HCT116 (cell line): ENCODE results near the gene GPR17. TPM values are rescaled to one million over a fixed set of nuclear protein-coding genes. Genes with fewer than 3 reads are reported as not detected.

Experiments
- ATAC-seq: fragments of 200-7000 bp; cut with Tn5 transposase; 2 replicates; pipeline ENCODE4 v1.9.1; 2020; ENCODE audit warnings: mild to moderate bottlenecking, moderate library complexity
- BruUV-seq: library from RNA; stranded (reverse); fragments of 400-500 nt; replicated peaks from 2 replicates; lab custom pipeline; 2021; lab: Mats Ljungman, UMichigan
- CTCF ChIA-PET: fragments of 300-600 bp; sonication (Branson Sonifier 250); formaldehyde crosslinking; loops from one replicate; lab custom pipeline; 2021; ENCODE audit warnings: antibody characterized with exemption; lab: Charles Lee
- POLR2A ChIA-PET: fragments of 300-600, 350-600 bp; sonication (Branson Sonifier 250); formaldehyde crosslinking; loops from one replicate; lab custom pipeline; 2021; ENCODE audit warnings: antibody characterized with exemption; lab: Charles Lee
- RAD21 ChIA-PET, 2 experiments: fragments of 300-600 bp; sonication (Branson Sonifier 250); formaldehyde crosslinking; loops; one replicate each; lab custom pipeline; 2023; ENCODE audit warnings: low total read pairs in 2 of 2; ENCODE audit not compliant: uncharacterized antibody in 2 of 2, unreplicated experiment in 2 of 2, low non-redundant PET in 1 of 2; lab: Charles Lee
- DNase-seq: peaks from one replicate; pipeline ENCODE4 v3.0.0-alpha.2; 2010; ENCODE audit warnings: low read depth, low spot score
- H2AFZ ChIP-seq: fragments of 200-600 bp; shearing (Covaris generic), sonication (generic); 2 replicates; pipeline ENCODE4 v1.6.1; 2017; ENCODE audit warnings: low read depth, mixed run types, mixed read lengths, antibody characterized with exemption, low read length; ENCODE audit not compliant: poor library complexity, severe bottlenecking
- H3K27ac ChIP-seq: 2 replicates; pipeline ENCODE4 v1.5.1; 2012; ENCODE audit warnings: low read depth, low read length
- H3K27me3 ChIP-seq: fragments of 200-600 bp; sonication (generic); 2 replicates; pipeline ENCODE4 v1.6.1; 2016; ENCODE audit warnings: mixed run types, low read length, mixed read lengths; ENCODE audit not compliant: insufficient read depth
- H3K36me3 ChIP-seq, 2 experiments: fragments of 200-500 bp in 1 of 2; fragments of 200-600 bp in 1 of 2; sonication (Bioruptor generic) in 1 of 2; sonication (generic) in 1 of 2; 2 replicates each; pipeline versions ENCODE4 v1.5.1 to v1.6.1; 2014 to 2016; ENCODE audit warnings: low read length in 2 of 2, inconsistent platforms in 1 of 2, mixed read lengths in 1 of 2, mixed run types in 1 of 2; ENCODE audit not compliant: insufficient read depth in 2 of 2, control insufficient read depth in 1 of 2
- H3K4me1 ChIP-seq, 2 experiments: fragments of 200-600 bp in 1 of 2; sonication (generic) in 1 of 2; 2 replicates each; pipeline versions ENCODE4 v1.5.1 to v1.6.1; 2012 to 2017; ENCODE audit warnings: low read length in 2 of 2, inconsistent platforms in 1 of 2, mild to moderate bottlenecking in 1 of 2, mixed read lengths in 1 of 2, mixed run types in 1 of 2, moderate library complexity in 1 of 2; ENCODE audit not compliant: insufficient read depth in 2 of 2, control insufficient read depth in 1 of 2
- H3K4me2 ChIP-seq: fragments of 200-600 bp; sonication (generic); 2 replicates; pipeline ENCODE4 v1.6.1; 2017; ENCODE audit warnings: mixed run types, low read length, mixed read lengths
- H3K4me3 ChIP-seq, 2 experiments: fragments of 200-600 bp in 1 of 2; sonication (generic) in 1 of 2; replicated peaks in 1 of 2; 2 replicates each; pipeline ENCODE4 v1.5.1; 2011 to 2016; ENCODE audit warnings: low read length in 2 of 2, control low read depth in 1 of 2, low read depth in 1 of 2, mild to moderate bottlenecking in 1 of 2, mixed read lengths in 1 of 2, mixed run types in 1 of 2
- H3K79me2 ChIP-seq: fragments of 200-600 bp; sonication (generic); 2 replicates; pipeline ENCODE4 v1.6.1; 2017; ENCODE audit warnings: mild to moderate bottlenecking, mixed run types, low read length, moderate library complexity, mixed read lengths; ENCODE audit not compliant: insufficient read depth
- H3K9ac ChIP-seq: fragments of 200-600 bp; sonication (generic); 2 replicates; pipeline ENCODE4 v1.6.1; 2016; ENCODE audit warnings: low read length, mixed read lengths
- H3K9me2 ChIP-seq: fragments of 200-600 bp; sonication (generic), shearing (Covaris generic); 2 replicates; pipeline ENCODE4 v1.6.1; 2017; ENCODE audit warnings: mixed run types, mild to moderate bottlenecking, moderate library complexity; ENCODE audit not compliant: insufficient read depth
- H3K9me3 ChIP-seq, 2 experiments: fragments of 200-500 bp in 1 of 2; fragments of 200-600 bp in 1 of 2; sonication (Bioruptor generic) in 1 of 2; sonication (generic) in 1 of 2; 2 replicates each; pipeline ENCODE4 v1.6.1; 2014 to 2017; ENCODE audit warnings: low read length in 2 of 2, mixed read lengths in 2 of 2, inconsistent platforms in 1 of 2, low read depth in 1 of 2, mild to moderate bottlenecking in 1 of 2, mixed run types in 1 of 2, moderate library complexity in 1 of 2; ENCODE audit not compliant: control insufficient read depth in 1 of 2, insufficient read depth in 1 of 2
- H4K20me1 ChIP-seq: fragments of 200-600 bp; sonication (generic), shearing (Covaris generic); 2 replicates; pipeline ENCODE4 v1.6.1; 2017; ENCODE audit warnings: mixed run types, mild to moderate bottlenecking, moderate library complexity; ENCODE audit not compliant: insufficient read depth
- CBX3 ChIP-seq: IDR thresholded peaks from 2 replicates; pipeline ENCODE4 v1.6.1; 2012; ENCODE audit warnings: low read depth
- CEBPB ChIP-seq: IDR thresholded peaks from 2 replicates; pipeline ENCODE4 v1.6.1; 2012; ENCODE audit warnings: low read depth
- FOSL1 ChIP-seq: IDR thresholded peaks from 2 replicates; pipeline ENCODE4 v1.6.1; 2012; ENCODE audit warnings: low read depth
- JUND ChIP-seq: IDR thresholded peaks from 2 replicates; pipeline ENCODE4 v1.6.1; 2012
- POLR2A ChIP-seq: IDR thresholded peaks from 2 replicates; pipeline ENCODE4 v1.7.0; 2011; ENCODE audit warnings: borderline replicate concordance; ENCODE audit not compliant: insufficient read depth, insufficient read length; ENCODE audit errors: extremely low read depth
- RAD21 ChIP-seq: IDR thresholded peaks from 2 replicates; pipeline ENCODE4 v1.6.1; 2012; ENCODE audit warnings: low read depth, mild to moderate bottlenecking
- SP1 ChIP-seq: IDR thresholded peaks from 2 replicates; pipeline ENCODE4 v1.6.1; 2012; ENCODE audit warnings: low read depth
- intact Hi-C: fragments of 100-400 bp; cut with micrococcal nuclease; formaldehyde crosslinking; loops from 2 replicates; pipeline ENCODE4 v1.10.0; 2022
- total RNA-seq: library from RNA; stranded (reverse); gene quantifications from one replicate; pipeline ENCODE4 v1.2.1, GENCODE V29; 2021; ENCODE audit not compliant: unreplicated experiment
- TF ChIP-seq, protein P1 (sequence below): IDR thresholded peaks from 2 replicates; pipeline ENCODE4 v1.6.1; 2012
- TF ChIP-seq, protein P2 (sequence below), 3 experiments: fragments of 200-600 bp in 1 of 3; sonication (generic) in 1 of 3; IDR thresholded peaks in 2 of 3; conservative IDR thresholded peaks in 1 of 3; 2 replicates each; pipeline ENCODE4 v1.5.1; 2012 to 2017; ENCODE audit warnings: low read depth in 2 of 3, low read length in 2 of 3, antibody characterized with exemption in 1 of 3, borderline replicate concordance in 1 of 3, control low read depth in 1 of 3, mild to moderate bottlenecking in 1 of 3, mixed read lengths in 1 of 3, mixed run types in 1 of 3, moderate library complexity in 1 of 3; ENCODE audit not compliant: insufficient read depth in 1 of 3
- TF ChIP-seq, protein P3 (sequence below): IDR thresholded peaks from 2 replicates; pipeline ENCODE4 v1.6.1; 2012
- TF ChIP-seq, protein P4 (sequence below): IDR thresholded peaks from 2 replicates; pipeline ENCODE4 v1.6.1; 2012; ENCODE audit warnings: low read depth
- TF ChIP-seq, protein P5 (sequence below): IDR thresholded peaks from 2 replicates; pipeline ENCODE4 v1.6.1; 2011; ENCODE audit warnings: mild to moderate bottlenecking, low read length, moderate library complexity; ENCODE audit not compliant: insufficient replicate concordance; ENCODE audit errors: extremely low read depth

GPR17 gene
- total RNA-seq, 1 experiment from 2014 or later: not detected

DNA sequence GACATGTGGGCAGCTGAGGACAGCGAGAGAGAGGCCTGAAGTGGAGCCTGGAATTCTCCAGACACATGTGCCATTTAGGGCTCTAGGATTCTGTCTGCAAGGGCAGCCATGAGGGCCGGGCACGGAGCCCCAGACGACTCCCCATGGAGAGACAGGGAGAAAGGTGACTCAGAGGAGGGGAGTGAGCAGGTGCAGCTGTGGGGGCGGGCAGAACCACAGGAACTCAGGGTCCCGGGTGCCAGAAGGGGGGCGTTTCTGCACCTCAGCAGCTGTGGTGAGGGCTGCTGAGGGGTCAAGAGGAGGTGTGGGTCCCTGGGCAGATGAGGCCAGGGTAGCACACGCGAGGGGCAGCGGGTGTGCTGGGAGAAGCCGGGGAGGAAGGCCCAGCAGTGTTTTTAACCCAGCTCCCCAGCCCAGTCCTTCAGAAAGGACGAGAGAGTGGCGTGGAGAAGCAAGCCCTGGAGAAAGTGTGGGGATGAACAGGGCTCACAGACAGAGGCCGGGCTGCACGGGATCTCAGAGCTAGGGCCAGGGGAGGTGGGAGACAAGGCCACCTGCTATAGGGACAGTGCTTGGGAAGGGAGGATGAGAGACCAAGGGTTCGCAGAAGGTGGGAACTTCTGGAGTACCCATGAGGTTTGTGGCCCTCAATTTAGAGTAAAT, 7.6 kb downstream of the GPR17 start:
- Histone ChIP-seq H4K20me1 (no peaks in the 10 kb centered on the region), H3K4me3 (no peak overlapping the region), H3K79me2 (no peaks in the 10 kb centered on the region), H3K4me2 (no peak overlapping the region), H3K27ac (no peak overlapping the region), H3K9me3 (no peaks in the 10 kb centered on the region), H3K36me3 (no peaks in the 10 kb centered on the region), H3K27me3 (no peaks in the 10 kb centered on the region), H3K4me1 (peaks cover 0 to 8% of the 10 kb centered on the region in 2 experiments; a peak in 1 of 4 replicates), H3K9me2 (no peaks in the 10 kb centered on the region), H2AFZ (no peak overlapping the region), H3K9ac (no peak overlapping the region)
- ChIA-PET CTCF (interaction anchor here (1.5 kb wide), 1 partner anchor 62 kb away, joined by 10 read pairs; no protein-coding TSS in a partner anchor), POLR2A (no interaction called here), RAD21 (no interaction called here)
- DNase-seq (no peak), ATAC-seq (no peak)
- intact Hi-C loops: no loop called here
- no TSS peak for BruUV-seq
- TF ChIP-seq, protein P1, sequence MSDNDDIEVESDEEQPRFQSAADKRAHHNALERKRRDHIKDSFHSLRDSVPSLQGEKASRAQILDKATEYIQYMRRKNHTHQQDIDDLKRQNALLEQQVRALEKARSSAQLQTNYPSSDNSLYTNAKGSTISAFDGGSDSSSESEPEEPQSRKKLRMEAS: no peak
- TF ChIP-seq, protein P2, sequence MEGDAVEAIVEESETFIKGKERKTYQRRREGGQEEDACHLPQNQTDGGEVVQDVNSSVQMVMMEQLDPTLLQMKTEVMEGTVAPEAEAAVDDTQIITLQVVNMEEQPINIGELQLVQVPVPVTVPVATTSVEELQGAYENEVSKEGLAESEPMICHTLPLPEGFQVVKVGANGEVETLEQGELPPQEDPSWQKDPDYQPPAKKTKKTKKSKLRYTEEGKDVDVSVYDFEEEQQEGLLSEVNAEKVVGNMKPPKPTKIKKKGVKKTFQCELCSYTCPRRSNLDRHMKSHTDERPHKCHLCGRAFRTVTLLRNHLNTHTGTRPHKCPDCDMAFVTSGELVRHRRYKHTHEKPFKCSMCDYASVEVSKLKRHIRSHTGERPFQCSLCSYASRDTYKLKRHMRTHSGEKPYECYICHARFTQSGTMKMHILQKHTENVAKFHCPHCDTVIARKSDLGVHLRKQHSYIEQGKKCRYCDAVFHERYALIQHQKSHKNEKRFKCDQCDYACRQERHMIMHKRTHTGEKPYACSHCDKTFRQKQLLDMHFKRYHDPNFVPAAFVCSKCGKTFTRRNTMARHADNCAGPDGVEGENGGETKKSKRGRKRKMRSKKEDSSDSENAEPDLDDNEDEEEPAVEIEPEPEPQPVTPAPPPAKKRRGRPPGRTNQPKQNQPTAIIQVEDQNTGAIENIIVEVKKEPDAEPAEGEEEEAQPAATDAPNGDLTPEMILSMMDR (IDR thresholded peaks at IDR 0.05 in 2 of 3, conservative IDR thresholded peaks at IDR 0.05 in 1 of 3; ENCODE audit: borderline replicate concordance in 1 of 3, insufficient read depth in 1 of 3, low read depth in 2 of 3, low read length in 2 of 3): no peak
- TF ChIP-seq, protein P3, sequence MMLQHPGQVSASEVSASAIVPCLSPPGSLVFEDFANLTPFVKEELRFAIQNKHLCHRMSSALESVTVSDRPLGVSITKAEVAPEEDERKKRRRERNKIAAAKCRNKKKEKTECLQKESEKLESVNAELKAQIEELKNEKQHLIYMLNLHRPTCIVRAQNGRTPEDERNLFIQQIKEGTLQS: no peak
- TF ChIP-seq, protein P4, sequence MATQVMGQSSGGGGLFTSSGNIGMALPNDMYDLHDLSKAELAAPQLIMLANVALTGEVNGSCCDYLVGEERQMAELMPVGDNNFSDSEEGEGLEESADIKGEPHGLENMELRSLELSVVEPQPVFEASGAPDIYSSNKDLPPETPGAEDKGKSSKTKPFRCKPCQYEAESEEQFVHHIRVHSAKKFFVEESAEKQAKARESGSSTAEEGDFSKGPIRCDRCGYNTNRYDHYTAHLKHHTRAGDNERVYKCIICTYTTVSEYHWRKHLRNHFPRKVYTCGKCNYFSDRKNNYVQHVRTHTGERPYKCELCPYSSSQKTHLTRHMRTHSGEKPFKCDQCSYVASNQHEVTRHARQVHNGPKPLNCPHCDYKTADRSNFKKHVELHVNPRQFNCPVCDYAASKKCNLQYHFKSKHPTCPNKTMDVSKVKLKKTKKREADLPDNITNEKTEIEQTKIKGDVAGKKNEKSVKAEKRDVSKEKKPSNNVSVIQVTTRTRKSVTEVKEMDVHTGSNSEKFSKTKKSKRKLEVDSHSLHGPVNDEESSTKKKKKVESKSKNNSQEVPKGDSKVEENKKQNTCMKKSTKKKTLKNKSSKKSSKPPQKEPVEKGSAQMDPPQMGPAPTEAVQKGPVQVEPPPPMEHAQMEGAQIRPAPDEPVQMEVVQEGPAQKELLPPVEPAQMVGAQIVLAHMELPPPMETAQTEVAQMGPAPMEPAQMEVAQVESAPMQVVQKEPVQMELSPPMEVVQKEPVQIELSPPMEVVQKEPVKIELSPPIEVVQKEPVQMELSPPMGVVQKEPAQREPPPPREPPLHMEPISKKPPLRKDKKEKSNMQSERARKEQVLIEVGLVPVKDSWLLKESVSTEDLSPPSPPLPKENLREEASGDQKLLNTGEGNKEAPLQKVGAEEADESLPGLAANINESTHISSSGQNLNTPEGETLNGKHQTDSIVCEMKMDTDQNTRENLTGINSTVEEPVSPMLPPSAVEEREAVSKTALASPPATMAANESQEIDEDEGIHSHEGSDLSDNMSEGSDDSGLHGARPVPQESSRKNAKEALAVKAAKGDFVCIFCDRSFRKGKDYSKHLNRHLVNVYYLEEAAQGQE: no peak
- TF ChIP-seq, protein P5, sequence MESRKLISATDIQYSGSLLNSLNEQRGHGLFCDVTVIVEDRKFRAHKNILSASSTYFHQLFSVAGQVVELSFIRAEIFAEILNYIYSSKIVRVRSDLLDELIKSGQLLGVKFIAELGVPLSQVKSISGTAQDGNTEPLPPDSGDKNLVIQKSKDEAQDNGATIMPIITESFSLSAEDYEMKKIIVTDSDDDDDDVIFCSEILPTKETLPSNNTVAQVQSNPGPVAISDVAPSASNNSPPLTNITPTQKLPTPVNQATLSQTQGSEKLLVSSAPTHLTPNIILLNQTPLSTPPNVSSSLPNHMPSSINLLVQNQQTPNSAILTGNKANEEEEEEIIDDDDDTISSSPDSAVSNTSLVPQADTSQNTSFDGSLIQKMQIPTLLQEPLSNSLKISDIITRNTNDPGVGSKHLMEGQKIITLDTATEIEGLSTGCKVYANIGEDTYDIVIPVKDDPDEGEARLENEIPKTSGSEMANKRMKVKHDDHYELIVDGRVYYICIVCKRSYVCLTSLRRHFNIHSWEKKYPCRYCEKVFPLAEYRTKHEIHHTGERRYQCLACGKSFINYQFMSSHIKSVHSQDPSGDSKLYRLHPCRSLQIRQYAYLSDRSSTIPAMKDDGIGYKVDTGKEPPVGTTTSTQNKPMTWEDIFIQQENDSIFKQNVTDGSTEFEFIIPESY: no peak
- TF ChIP-seq SP1 (no peak), JUND (no peak), CBX3 (no peak), POLR2A (no peak), FOSL1 (no peak), CEBPB (no peak), RAD21 (no peak)
